ENCODE results near the gene ZNF473. TPM values are rescaled to one million over a fixed set of nuclear protein-coding genes. Genes with fewer than 3 reads are reported as not detected.

The ZNF473 gene
- total and polyA plus RNA-seq, 2 donors (not counting 3 experiments of a cell fraction or from before 2014, with no cell fraction given): 3.8 to 8.7 TPM

DNA sequence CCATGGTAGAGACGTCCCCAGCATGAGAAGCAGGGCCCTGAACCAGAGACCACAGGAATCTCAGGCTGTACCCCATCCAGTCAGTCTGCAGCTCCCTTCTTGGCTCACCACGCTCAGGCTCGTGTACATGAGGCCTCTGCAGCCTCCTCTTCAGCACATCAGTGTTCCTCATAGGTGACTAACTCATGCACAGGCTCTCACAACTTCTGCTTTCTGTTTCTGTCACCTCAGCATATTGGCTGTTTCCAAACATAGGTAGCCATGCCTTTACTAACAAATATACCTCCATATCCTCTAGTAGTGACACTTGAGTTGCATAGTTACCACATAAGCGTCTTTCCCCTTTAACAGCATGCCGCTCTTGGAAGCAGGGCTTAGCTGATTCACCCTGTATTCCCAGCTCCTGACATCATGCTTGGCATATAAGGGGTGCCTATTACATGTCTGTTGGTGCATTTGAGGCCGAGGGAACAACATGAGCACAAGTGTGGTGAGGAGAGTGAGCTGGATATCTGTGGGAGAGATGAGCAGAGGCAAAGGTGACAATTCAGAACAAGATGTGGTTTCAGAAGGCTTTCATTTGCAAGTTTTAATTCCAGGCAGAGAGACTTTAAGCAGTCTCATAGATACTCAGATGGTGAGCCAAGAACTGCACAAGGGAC lies 16.7 kb downstream of the ZNF473 start:
- no peak for FAIRE-seq
- Histone ChIP-seq H3K4me2 (ENCODE audit: insufficient read depth, low read length) (no peak overlapping the region), H3K4me3 (replicated peaks in 1 of 3; ENCODE audit: insufficient read depth in 1 of 3, low read depth in 1 of 3, low read length in 3 of 3) (no peak overlapping the region), H3K79me2 (ENCODE audit: control insufficient read depth, insufficient read depth, low read length) (no peaks in the 10 kb centered on the region), H3K4me1 (ENCODE audit: control insufficient read depth, extremely low read depth, insufficient read depth, low read length) (no peaks in the 10 kb centered on the region), H3K27me3 (ENCODE audit: control insufficient read depth in 2 of 2, insufficient read depth in 2 of 2, low read length in 2 of 2) (no peaks in the 10 kb centered on the region), H3K9me3 (replicated peaks; ENCODE audit: control insufficient read depth, insufficient read depth, low read length) (peaks cover 28% of the 10 kb centered on the region), H4K20me1 (replicated peaks; ENCODE audit: control insufficient read depth, extremely low read depth, insufficient read depth, low read length) (no peaks in the 10 kb centered on the region), H3K36me3 (ENCODE audit: control insufficient read depth in 2 of 2, extremely low read depth in 1 of 2, insufficient read depth in 2 of 2, low read length in 2 of 2) (peaks cover 25 to 60% of the 10 kb centered on the region in 2 experiments), H3K9ac (replicated peaks; ENCODE audit: extremely low read depth, insufficient read depth, low read length) (no peak overlapping the region), H3K27ac (ENCODE audit: insufficient read depth, low read depth, low read length) (no peak overlapping the region), H3K9me1 (replicated peaks; ENCODE audit: control insufficient read depth, extremely low read depth, insufficient read depth, low read length) (no peaks in the 10 kb centered on the region), H2AFZ (ENCODE audit: low read depth, low read length) (no peak overlapping the region)
- no TSS peak for BruUV-seq (replicated peaks)
- CTCF ChIA-PET: no interaction called here
- POLR2A ChIA-PET: no interaction called here
- TF ChIP-seq POLR2A (IDR thresholded peaks at IDR 0.05; ENCODE audit: low read depth, low read length) (no peak), MYC (IDR thresholded peaks at IDR 0.05; ENCODE audit: low read depth, low read length) (no peak), EZH2 (IDR thresholded peaks at IDR 0.05; ENCODE audit: borderline replicate concordance, low read depth, low read length, severe bottlenecking) (no peak), POLR2AphosphoS5 (IDR thresholded peaks at IDR 0.05; ENCODE audit: insufficient read depth, low read depth, low read length) (no peak), GATA2 (IDR thresholded peaks at IDR 0.05; ENCODE audit: insufficient read depth, insufficient read length, low read depth, low read length) (no peak), FOS (IDR thresholded peaks at IDR 0.05; ENCODE audit: borderline replicate concordance, insufficient read depth, low read length) (no peak), JUN (IDR thresholded peaks at IDR 0.05; ENCODE audit: borderline replicate concordance, insufficient read depth, insufficient read length, low read depth) (no peak)
- TF ChIP-seq, protein P1, sequence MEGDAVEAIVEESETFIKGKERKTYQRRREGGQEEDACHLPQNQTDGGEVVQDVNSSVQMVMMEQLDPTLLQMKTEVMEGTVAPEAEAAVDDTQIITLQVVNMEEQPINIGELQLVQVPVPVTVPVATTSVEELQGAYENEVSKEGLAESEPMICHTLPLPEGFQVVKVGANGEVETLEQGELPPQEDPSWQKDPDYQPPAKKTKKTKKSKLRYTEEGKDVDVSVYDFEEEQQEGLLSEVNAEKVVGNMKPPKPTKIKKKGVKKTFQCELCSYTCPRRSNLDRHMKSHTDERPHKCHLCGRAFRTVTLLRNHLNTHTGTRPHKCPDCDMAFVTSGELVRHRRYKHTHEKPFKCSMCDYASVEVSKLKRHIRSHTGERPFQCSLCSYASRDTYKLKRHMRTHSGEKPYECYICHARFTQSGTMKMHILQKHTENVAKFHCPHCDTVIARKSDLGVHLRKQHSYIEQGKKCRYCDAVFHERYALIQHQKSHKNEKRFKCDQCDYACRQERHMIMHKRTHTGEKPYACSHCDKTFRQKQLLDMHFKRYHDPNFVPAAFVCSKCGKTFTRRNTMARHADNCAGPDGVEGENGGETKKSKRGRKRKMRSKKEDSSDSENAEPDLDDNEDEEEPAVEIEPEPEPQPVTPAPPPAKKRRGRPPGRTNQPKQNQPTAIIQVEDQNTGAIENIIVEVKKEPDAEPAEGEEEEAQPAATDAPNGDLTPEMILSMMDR (IDR thresholded peaks at IDR 0.05; ENCODE audit: extremely low read depth in 1 of 2, insufficient read depth in 1 of 2, low read depth in 1 of 2, low read length in 2 of 2): no peak
- TF ChIP-seq, protein P2, sequence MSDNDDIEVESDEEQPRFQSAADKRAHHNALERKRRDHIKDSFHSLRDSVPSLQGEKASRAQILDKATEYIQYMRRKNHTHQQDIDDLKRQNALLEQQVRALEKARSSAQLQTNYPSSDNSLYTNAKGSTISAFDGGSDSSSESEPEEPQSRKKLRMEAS (IDR thresholded peaks at IDR 0.05; ENCODE audit: insufficient read depth, insufficient read length): no peak
- DNase-seq (ENCODE audit: low read depth, low spot score): no peak
- dilution Hi-C loops (cut with MboI; ENCODE audit: extremely low pct_ligation_motif_present, low sequenced_read_pairs) (no loop called here), intact Hi-C loops (cut with micrococcal nuclease) (no loop called here)
